ENCODE data around the gene EIF3K.

- peak in 1 of 3 donors; percentile 34 for TF ChIP-seq POLR2AphosphoS5 (IDR thresholded peaks at IDR 0.05)
- TF ChIP-seq POLR2A (IDR thresholded peaks at IDR 0.05), result no peak
Measured at GRCh38 chr19:38667661-38668171, 48.7 kb downstream of the EIF3K start.

Data from transverse colon (tissue), 3 donors.